ENCODE results near the gene NUMB.

GRCh38 chr14:73342670-73343069 is 115.7 kb downstream of the NUMB start:
- TF ChIP-seq POLR2A (IDR thresholded peaks at IDR 0.05; ENCODE audit: low read length) (no peak), GATA1 (IDR thresholded peaks at IDR 0.05; ENCODE audit: low read depth, low read length) (no peak)

Measured in erythroblast (primary cell).